GM21381 (cell line): ENCODE data around the gene STOX2.

ENCODE experiments used
- ATAC-seq: cut with Tn5 transposase; IDR thresholded peaks from one replicate; pipeline ENCODE4 v1.9.1; 2021; ENCODE audit warnings: mild to moderate bottlenecking, moderate library complexity; ENCODE audit not compliant: unreplicated experiment

The STOX2 gene

GRCh38 chr4:184067931-184068554 lies 162.9 kb downstream of the STOX2 start:
- ATAC-seq: no peak
